Measurements from ENCODE around the gene DMC1.

DNA sequence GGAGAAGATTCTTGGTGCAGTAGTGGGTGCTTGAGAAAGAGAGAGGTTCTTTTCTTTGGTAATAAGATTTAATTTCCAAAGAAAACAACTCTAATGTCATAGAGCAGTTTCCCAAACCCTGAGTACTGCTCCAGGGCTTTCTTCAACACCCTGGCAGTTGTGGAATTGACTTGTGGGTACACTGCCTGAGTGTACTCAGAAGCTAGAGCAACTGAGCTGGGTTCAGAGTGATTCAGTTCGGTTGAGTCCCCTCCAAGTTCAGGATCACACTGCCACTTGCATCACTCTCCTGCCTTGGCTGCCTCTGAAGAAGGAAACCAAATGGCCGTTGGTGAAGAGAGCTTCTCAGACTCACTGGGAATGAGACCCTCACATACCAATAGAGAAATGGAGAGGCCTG lies 5.3 kb downstream of the DMC1 start:
- TF ChIP-seq, protein P1, sequence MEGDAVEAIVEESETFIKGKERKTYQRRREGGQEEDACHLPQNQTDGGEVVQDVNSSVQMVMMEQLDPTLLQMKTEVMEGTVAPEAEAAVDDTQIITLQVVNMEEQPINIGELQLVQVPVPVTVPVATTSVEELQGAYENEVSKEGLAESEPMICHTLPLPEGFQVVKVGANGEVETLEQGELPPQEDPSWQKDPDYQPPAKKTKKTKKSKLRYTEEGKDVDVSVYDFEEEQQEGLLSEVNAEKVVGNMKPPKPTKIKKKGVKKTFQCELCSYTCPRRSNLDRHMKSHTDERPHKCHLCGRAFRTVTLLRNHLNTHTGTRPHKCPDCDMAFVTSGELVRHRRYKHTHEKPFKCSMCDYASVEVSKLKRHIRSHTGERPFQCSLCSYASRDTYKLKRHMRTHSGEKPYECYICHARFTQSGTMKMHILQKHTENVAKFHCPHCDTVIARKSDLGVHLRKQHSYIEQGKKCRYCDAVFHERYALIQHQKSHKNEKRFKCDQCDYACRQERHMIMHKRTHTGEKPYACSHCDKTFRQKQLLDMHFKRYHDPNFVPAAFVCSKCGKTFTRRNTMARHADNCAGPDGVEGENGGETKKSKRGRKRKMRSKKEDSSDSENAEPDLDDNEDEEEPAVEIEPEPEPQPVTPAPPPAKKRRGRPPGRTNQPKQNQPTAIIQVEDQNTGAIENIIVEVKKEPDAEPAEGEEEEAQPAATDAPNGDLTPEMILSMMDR (conservative IDR thresholded peaks at IDR 0.05; ENCODE audit: low read depth, low read length), result no peak
- no peak for TF ChIP-seq RAD21 (IDR thresholded peaks at IDR 0.05; ENCODE audit: low read length)
- TF ChIP-seq POLR2A (IDR thresholded peaks at IDR 0.05; ENCODE audit: low read depth, low read length), result no peak
- TF ChIP-seq MXI1 (IDR thresholded peaks at IDR 0.05; ENCODE audit: borderline replicate concordance, low read depth, low read length), result no peak
